HepG2 (cell line): Measurements from ENCODE around the gene INSYN2B. TPM values are rescaled to one million over a fixed set of nuclear protein-coding genes. Genes with fewer than 3 reads are reported as not detected.

ENCODE experiments used
- ATAC-seq: fragments of 200-7000 bp; cut with Tn5 transposase; 3 replicates; pipeline ENCODE4 v1.9.1; 2020; ENCODE audit warnings: mild to moderate bottlenecking, moderate library complexity
- BruUV-seq: library from RNA; stranded (reverse); fragments of 400-500 nt; replicated peaks from 2 replicates; lab custom pipeline; 2021; lab: Mats Ljungman, UMichigan
- CTCF ChIA-PET: fragments of 300-600 bp; formaldehyde crosslinking; extraction: SDS; loops from one replicate; lab custom pipeline; 2021; ENCODE audit warnings: low total read pairs, inconsistent platforms, low intra/inter-chr PET ratio; lab: Yijun Ruan, JAX
- POLR2A ChIA-PET: fragments of 350-600 bp; sonication (Branson Sonifier 250); formaldehyde crosslinking; loops from one replicate; lab custom pipeline; 2020; ENCODE audit warnings: antibody characterized with exemption, inconsistent platforms; lab: Yijun Ruan, JAX
- DNase-seq: peaks from one replicate; pipeline ENCODE4 v3.0.0-alpha.2; 2015; ENCODE audit warnings: low spot score
- FAIRE-seq: peaks from 3 replicates; lab custom pipeline; 2011; peaks lifted over from hg19 to GRCh38; lab: Jason Lieb, UNC
- H2AFZ ChIP-seq: one replicate; pipeline ENCODE4 v1.6.1; 2011; ENCODE audit warnings: low read length, inconsistent platforms
- H3K27ac ChIP-seq: fragments of 300-600 bp; 3 replicates; pipeline ENCODE4 v1.8.0; 2011; ENCODE audit warnings: mixed run types, mild to moderate bottlenecking, mixed read lengths, low read length, inconsistent platforms; ENCODE audit not compliant: insufficient read depth; ENCODE audit errors: extremely low read length
- H3K27me3 ChIP-seq, 2 experiments: fragments of 200-600 bp in 1 of 2; 2 replicates in 1 of 2; 3 replicates in 1 of 2; pipeline versions ENCODE4 v1.6.0 to v1.8.0; 2011; ENCODE audit warnings: low read length in 2 of 2, mild to moderate bottlenecking in 2 of 2, moderate library complexity in 2 of 2, inconsistent platforms in 1 of 2; ENCODE audit not compliant: insufficient read depth in 2 of 2, control insufficient read depth in 1 of 2
- H3K36me3 ChIP-seq, 2 experiments: fragments of 200-600 bp in 1 of 2; replicated peaks in 1 of 2; 2 replicates in 1 of 2; 3 replicates in 1 of 2; pipeline versions ENCODE4 v1.5.1 to v1.8.0; 2011; ENCODE audit warnings: low read length in 2 of 2, inconsistent platforms in 1 of 2; ENCODE audit not compliant: insufficient read depth in 2 of 2, control insufficient read depth in 1 of 2
- H3K4me1 ChIP-seq: 2 replicates; pipeline ENCODE4 v1.5.1; 2012; ENCODE audit warnings: low read length, inconsistent platforms; ENCODE audit not compliant: insufficient read depth
- H3K4me2 ChIP-seq: 2 replicates; pipeline ENCODE4 v1.6.0; 2011; ENCODE audit warnings: low read depth, low read length, inconsistent platforms
- H3K4me3 ChIP-seq, 3 experiments: fragments of 200-600 bp in 1 of 3; sonication (generic), shearing (Covaris generic) in 1 of 3; replicated peaks in 1 of 3; 2 replicates each; pipeline ENCODE4 v1.5.1; 2011 to 2016; ENCODE audit warnings: low read length in 3 of 3, inconsistent platforms in 2 of 3, low read depth in 2 of 3, mild to moderate bottlenecking in 2 of 3, control low read depth in 1 of 3, mixed read lengths in 1 of 3; ENCODE audit not compliant: insufficient read depth in 1 of 3
- H3K79me2 ChIP-seq: one replicate; pipeline ENCODE4 v1.6.1; 2011; ENCODE audit warnings: low read length, inconsistent platforms; ENCODE audit not compliant: insufficient read depth
- H3K9ac ChIP-seq: 2 replicates; pipeline ENCODE4 v1.6.0; 2011; ENCODE audit warnings: mild to moderate bottlenecking, low read depth, low read length, inconsistent platforms; ENCODE audit not compliant: insufficient read depth
- H3K9me3 ChIP-seq: 2 replicates; pipeline ENCODE4 v1.5.1; 2012; ENCODE audit warnings: mild to moderate bottlenecking, low read length
- H4K20me1 ChIP-seq: 2 replicates; pipeline ENCODE4 v1.6.0; 2011; ENCODE audit warnings: inconsistent platforms, mild to moderate bottlenecking, low read length, moderate library complexity; ENCODE audit not compliant: insufficient read depth
- GLI4 ChIP-seq: sonication (generic); formaldehyde crosslinking; IDR thresholded peaks from 2 replicates; pipeline ENCODE4 v1.5.1; 2020; ENCODE audit warnings: missing genetic modification reagents, mild to moderate bottlenecking, moderate library complexity, borderline replicate concordance
- MAFG ChIP-seq: sonication (generic); formaldehyde crosslinking; IDR thresholded peaks from 2 replicates; pipeline ENCODE4 v1.5.1; 2020; ENCODE audit warnings: mild to moderate bottlenecking, missing genetic modification reagents
- SMAD3 ChIP-seq: sonication (generic); formaldehyde crosslinking; IDR thresholded peaks from 2 replicates; pipeline ENCODE4 v1.4.0; 2020; ENCODE audit warnings: missing genetic modification reagents
- STAT5B ChIP-seq: sonication (generic); formaldehyde crosslinking; IDR thresholded peaks from 2 replicates; pipeline ENCODE4 v1.4.0; 2020; ENCODE audit warnings: missing genetic modification reagents
- ZNF768 ChIP-seq: sonication (generic); formaldehyde crosslinking; IDR thresholded peaks from 2 replicates; pipeline ENCODE4 v1.4.0; 2020; ENCODE audit warnings: missing genetic modification reagents
- ZNF879 ChIP-seq: sonication (generic); formaldehyde crosslinking; IDR thresholded peaks from 2 replicates; pipeline ENCODE4 v1.8.1; 2023; ENCODE audit warnings: missing genetic modification reagents
- WGBS: methylation state at CpG from one replicate; pipeline ENCODE4 v1.1.6; 2017; ENCODE audit warnings: low lambda C conversion rate; 5-methylcytosine and 5-hydroxymethylcytosine counted together
- in situ Hi-C: cut with HindIII; loops from 2 replicates; pipeline ENCODE4 v1.10.0; 2017; ENCODE audit warnings: low pct_unique_long_range_greater_than_20kb; ENCODE audit not compliant: extremely low pct_ligation_motif_present
- intact Hi-C: fragments of 100-400 bp; cut with micrococcal nuclease; formaldehyde crosslinking; loops from one replicate; pipeline ENCODE4 v1.10.0; 2022; ENCODE audit not compliant: unreplicated experiment
- polyA plus RNA-seq, 8 experiments: library from polyadenylated mRNA; depleted of rRNA in 3 of 8; stranded (reverse) in 7 of 8; unstranded in 1 of 8; fragments of >200 nt; fragmentation: Illumina TruSeq in 4 of 8; extraction: Trizol in 4 of 8; gene quantifications; 2 replicates each; pipeline versions ENCODE4 v1.2.1 to v1.2.3, GENCODE V29; 2011 to 2016; ENCODE audit warnings: low read depth in 4 of 8, missing spikeins in 1 of 8, mixed read lengths in 1 of 8; ENCODE audit not compliant: insufficient read depth in 1 of 8
- total RNA-seq, 5 experiments: library from RNA; depleted of rRNA; stranded (reverse); fragments of >200 nt; fragmentation: Illumina TruSeq; extraction: Trizol; gene quantifications; 2 replicates each; pipeline ENCODE4 v1.2.3, GENCODE V29; 2016; ENCODE audit warnings: low read depth in 1 of 5
- TF ChIP-seq, protein P1 (sequence below): sonication (generic); formaldehyde crosslinking; IDR thresholded peaks from 2 replicates; pipeline ENCODE4 v1.5.1; 2020; ENCODE audit warnings: mild to moderate bottlenecking, missing genetic modification reagents, borderline replicate concordance

INSYN2B gene
- total and polyA plus RNA-seq, 2 of the 13 experiments (the other 11 are each of a cell fraction or from before 2014, with no cell fraction given), result not detected

DNA sequence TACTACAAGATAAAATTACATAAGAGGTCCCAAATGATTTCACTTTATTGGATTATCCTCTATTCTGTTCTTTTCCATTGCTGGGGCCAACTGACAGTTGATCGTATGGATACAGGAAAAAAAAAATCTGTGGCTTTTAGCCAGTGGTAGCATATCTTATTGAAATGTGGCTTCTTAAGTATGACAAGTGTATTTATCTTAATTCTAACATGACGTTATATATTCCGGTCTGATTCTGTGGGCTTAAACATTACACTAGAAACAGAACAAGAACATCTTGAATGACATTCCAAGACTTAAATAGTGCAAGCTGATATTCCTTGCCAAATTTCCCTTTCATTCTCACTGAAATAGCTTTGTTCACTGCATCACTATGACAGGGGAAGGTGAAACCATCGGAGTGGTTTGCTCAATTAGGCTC lies 117.9 kb downstream of the INSYN2B start:
- in situ Hi-C loops (no loop called here), intact Hi-C loops (no loop called here)
- H3K36me3 ChIP-seq, result no peaks in the 10 kb centered on the region
- DNase-seq, result no peak
- no peaks in the 10 kb centered on the region for H3K79me2 ChIP-seq
- H3K27ac ChIP-seq, result no peak overlapping the region
- no TSS peak for BruUV-seq
- no peaks in the 10 kb centered on the region for H3K4me1 ChIP-seq
- WGBS, result 22% methylated on average over 4 of the region's 4 CpGs
- no peaks in the 10 kb centered on the region for H3K9me3 ChIP-seq
- H2AFZ ChIP-seq, result no peak overlapping the region
- TF ChIP-seq SMAD3 (CRISPR knock-in tag) (no peak), MAFG (CRISPR knock-in tag) (no peak), ZNF879 (CRISPR knock-in tag) (no peak), GLI4 (CRISPR knock-in tag) (no peak), ZNF768 (no peak), STAT5B (CRISPR knock-in tag) (no peak)
- TF ChIP-seq, protein P1, sequence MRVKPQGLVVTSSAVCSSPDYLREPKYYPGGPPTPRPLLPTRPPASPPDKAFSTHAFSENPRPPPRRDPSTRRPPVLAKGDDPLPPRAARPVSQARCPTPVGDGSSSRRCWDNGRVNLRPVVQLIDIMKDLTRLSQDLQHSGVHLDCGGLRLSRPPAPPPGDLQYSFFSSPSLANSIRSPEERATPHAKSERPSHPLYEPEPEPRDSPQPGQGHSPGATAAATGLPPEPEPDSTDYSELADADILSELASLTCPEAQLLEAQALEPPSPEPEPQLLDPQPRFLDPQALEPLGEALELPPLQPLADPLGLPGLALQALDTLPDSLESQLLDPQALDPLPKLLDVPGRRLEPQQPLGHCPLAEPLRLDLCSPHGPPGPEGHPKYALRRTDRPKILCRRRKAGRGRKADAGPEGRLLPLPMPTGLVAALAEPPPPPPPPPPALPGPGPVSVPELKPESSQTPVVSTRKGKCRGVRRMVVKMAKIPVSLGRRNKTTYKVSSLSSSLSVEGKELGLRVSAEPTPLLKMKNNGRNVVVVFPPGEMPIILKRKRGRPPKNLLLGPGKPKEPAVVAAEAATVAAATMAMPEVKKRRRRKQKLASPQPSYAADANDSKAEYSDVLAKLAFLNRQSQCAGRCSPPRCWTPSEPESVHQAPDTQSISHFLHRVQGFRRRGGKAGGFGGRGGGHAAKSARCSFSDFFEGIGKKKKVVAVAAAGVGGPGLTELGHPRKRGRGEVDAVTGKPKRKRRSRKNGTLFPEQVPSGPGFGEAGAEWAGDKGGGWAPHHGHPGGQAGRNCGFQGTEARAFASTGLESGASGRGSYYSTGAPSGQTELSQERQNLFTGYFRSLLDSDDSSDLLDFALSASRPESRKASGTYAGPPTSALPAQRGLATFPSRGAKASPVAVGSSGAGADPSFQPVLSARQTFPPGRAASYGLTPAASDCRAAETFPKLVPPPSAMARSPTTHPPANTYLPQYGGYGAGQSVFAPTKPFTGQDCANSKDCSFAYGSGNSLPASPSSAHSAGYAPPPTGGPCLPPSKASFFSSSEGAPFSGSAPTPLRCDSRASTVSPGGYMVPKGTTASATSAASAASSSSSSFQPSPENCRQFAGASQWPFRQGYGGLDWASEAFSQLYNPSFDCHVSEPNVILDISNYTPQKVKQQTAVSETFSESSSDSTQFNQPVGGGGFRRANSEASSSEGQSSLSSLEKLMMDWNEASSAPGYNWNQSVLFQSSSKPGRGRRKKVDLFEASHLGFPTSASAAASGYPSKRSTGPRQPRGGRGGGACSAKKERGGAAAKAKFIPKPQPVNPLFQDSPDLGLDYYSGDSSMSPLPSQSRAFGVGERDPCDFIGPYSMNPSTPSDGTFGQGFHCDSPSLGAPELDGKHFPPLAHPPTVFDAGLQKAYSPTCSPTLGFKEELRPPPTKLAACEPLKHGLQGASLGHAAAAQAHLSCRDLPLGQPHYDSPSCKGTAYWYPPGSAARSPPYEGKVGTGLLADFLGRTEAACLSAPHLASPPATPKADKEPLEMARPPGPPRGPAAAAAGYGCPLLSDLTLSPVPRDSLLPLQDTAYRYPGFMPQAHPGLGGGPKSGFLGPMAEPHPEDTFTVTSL (CRISPR knock-in tag), result no peak
- H3K9ac ChIP-seq, result no peak overlapping the region
- H3K27me3 ChIP-seq, result no peaks in the 10 kb centered on the region; a peak in 1 of 5 replicates
- no peak for ATAC-seq
- H4K20me1 ChIP-seq, result no peaks in the 10 kb centered on the region
- no peak for FAIRE-seq
- ChIA-PET POLR2A (no interaction called here), CTCF (no interaction called here)
- H3K4me3 ChIP-seq, result no peak overlapping the region
- H3K4me2 ChIP-seq, result no peak overlapping the region
